B cell (primary cell): ENCODE results near the gene CD276.

ENCODE experiments used
- EZH2 ChIP-seq: IDR thresholded peaks from 2 replicates; pipeline ENCODE4 v1.6.1; 2012; ENCODE audit warnings: borderline replicate concordance, low read depth, mild to moderate bottlenecking, moderate library complexity, low read length; ENCODE audit not compliant: insufficient read depth, poor library complexity, severe bottlenecking
- TF ChIP-seq, protein P1 (sequence below): fragments of 200-600 bp; IDR thresholded peaks from one replicate; pipeline ENCODE4 v1.8.0; 2022; ENCODE audit warnings: antibody characterized with exemption, mild to moderate bottlenecking

DNA sequence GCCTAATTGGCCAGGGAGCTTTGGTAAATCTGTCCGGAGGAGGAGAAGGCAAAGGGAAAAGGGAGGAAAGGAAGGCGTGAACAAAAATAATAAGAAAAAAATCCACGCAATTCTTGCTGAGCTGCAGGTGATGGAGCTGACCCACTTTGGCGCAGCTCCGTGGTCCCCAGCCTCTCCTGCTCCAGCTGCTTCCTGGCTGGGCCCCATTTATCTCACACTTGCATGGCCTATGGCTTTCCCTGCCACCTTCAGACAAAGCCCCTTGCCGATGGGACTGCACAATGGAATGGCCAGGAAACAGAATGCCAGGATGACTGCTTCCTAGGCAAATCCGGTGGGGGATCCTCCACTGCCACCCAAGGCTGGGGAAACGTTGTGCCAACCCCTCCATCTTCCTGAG is 62.1 kb downstream of the CD276 start:
- TF ChIP-seq, protein P1, sequence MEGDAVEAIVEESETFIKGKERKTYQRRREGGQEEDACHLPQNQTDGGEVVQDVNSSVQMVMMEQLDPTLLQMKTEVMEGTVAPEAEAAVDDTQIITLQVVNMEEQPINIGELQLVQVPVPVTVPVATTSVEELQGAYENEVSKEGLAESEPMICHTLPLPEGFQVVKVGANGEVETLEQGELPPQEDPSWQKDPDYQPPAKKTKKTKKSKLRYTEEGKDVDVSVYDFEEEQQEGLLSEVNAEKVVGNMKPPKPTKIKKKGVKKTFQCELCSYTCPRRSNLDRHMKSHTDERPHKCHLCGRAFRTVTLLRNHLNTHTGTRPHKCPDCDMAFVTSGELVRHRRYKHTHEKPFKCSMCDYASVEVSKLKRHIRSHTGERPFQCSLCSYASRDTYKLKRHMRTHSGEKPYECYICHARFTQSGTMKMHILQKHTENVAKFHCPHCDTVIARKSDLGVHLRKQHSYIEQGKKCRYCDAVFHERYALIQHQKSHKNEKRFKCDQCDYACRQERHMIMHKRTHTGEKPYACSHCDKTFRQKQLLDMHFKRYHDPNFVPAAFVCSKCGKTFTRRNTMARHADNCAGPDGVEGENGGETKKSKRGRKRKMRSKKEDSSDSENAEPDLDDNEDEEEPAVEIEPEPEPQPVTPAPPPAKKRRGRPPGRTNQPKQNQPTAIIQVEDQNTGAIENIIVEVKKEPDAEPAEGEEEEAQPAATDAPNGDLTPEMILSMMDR: no peak
- no peak for TF ChIP-seq EZH2
